Dermis microvascular lymphatic vessel endothelial cell (primary cell): ENCODE results near the gene KDM3B. TPM values are rescaled to one million over a fixed set of nuclear protein-coding genes. Genes with fewer than 3 reads are reported as not detected.
"Not testable (repeated sequence)": the region's sequence is repeated elsewhere in the genome, so short reads cannot be mapped to it uniquely, and the experiment has no call there.

ENCODE experiments used
- DNase-seq, 2 donors: peaks; one replicate each; pipeline versions ENCODE4 v3.0.0 to v3.0.0-alpha.2; 2010; ENCODE audit warnings: low read depth in 2 of 2
- total RNA-seq: library from RNA; depleted of rRNA; stranded (reverse); fragments of >200 nt; gene quantifications from 2 replicates; pipeline ENCODE4 v1.2.1, GENCODE V29; 2014

KDM3B gene
- 43.1 and 51.7 TPM in 2 replicates for total RNA-seq

- peak; percentile 60 to 90 for DNase-seq
Observed at GRCh38 chr5:138352071-138352721, at the start of gene KDM3B. KDM3B (plus strand) TSS chr5:138352685; CDS start chr5:138352796, 111 bp downstream.

- DNase-seq: peak in 1 of 2 donors; percentile 20
Observed at GRCh38 chr5:138303372-138303771, 49.1 kb upstream of the KDM3B start.

- peak; percentile 4 to 21 for DNase-seq
Observed at GRCh38 chr5:138305797-138306196, 46.7 kb upstream of the KDM3B start.

GRCh38 chr5:138315751-138316278, 36.7 kb upstream of the KDM3B start:
- DNase-seq: no peak

- DNase-seq: no peak
Observed at GRCh38 chr5:138316355-138316754, 36.1 kb upstream of the KDM3B start.

GRCh38 chr5:138318211-138318610, 34.3 kb upstream of the KDM3B start:
- not testable (repeated sequence) for DNase-seq

- no peak for DNase-seq
Observed at GRCh38 chr5:138330813-138331448, 21.6 kb upstream of the KDM3B start.

- DNase-seq: peak; percentile 97 to 99
Observed at GRCh38 chr5:138331449-138332368, 20.8 kb upstream of the KDM3B start, which contains the start of gene CDC25C. CDC25C (minus strand) TSS chr5:138331804; CDS start chr5:138331180, 624 bp downstream.

GRCh38 chr5:138334867-138335447, 17.5 kb upstream of the KDM3B start:
- DNase-seq: peak in 1 of 2 donors; percentile 40

GRCh38 chr5:138336952-138337684, 15.4 kb upstream of the KDM3B start:
- no peak for DNase-seq

- DNase-seq: peak; percentile 88 to 94
Observed at GRCh38 chr5:138337685-138338410, 14.6 kb upstream of the KDM3B start, which contains the start of gene FAM53C. FAM53C (plus strand) TSS chr5:138338266; CDS start chr5:138341336, 3,070 bp downstream.

- DNase-seq: peak in 1 of 2 donors; percentile 14
Observed at GRCh38 chr5:138338411-138339090, 13.9 kb upstream of the KDM3B start.

GRCh38 chr5:138339091-138339456, 13.4 kb upstream of the KDM3B start:
- DNase-seq: peak in 1 of 2 donors; percentile 19

- no peak for DNase-seq
Observed at GRCh38 chr5:138339464-138339863, 13.0 kb upstream of the KDM3B start.

GRCh38 chr5:138340008-138340407, 12.5 kb upstream of the KDM3B start:
- DNase-seq: no peak

GRCh38 chr5:138344887-138345622, 7.4 kb upstream of the KDM3B start:
- DNase-seq: no peak

GRCh38 chr5:138346889-138347288, 5.6 kb upstream of the KDM3B start:
- DNase-seq: no peak

- no peak for DNase-seq
Observed at GRCh38 chr5:138349852-138350562, 2.5 kb upstream of the KDM3B start.
